Tibial artery (tissue), 4 donors: ENCODE measurements around the gene VWA3A.
"Not testable (repeated sequence)": the region's sequence is repeated elsewhere in the genome, so short reads cannot be mapped to it uniquely, and the experiment has no call there.

Source experiments
- DNase-seq, 2 donors: peaks; one replicate each; pipeline ENCODE4 v3.0.0-alpha.2; 2019
- H3K27ac ChIP-seq, 2 donors: fragments of 200-600 bp; sonication (generic) in 1 of 2; 1 replicate in 1 of 2; 2 replicates in 1 of 2; pipeline ENCODE4 v1.5.1; 2018 to 2019; ENCODE audit warnings: mild to moderate bottlenecking in 1 of 2
- H3K27me3 ChIP-seq, 2 donors: fragments of 200-600 bp; sonication (generic) in 1 of 2; one replicate each; pipeline versions ENCODE4 v1.5.1 to v1.6.0; 2016 to 2019
- H3K36me3 ChIP-seq, 3 donors: fragments of 200-600 bp; sonication (generic) in 2 of 3; one replicate each; pipeline ENCODE4 v1.5.1; 2016 to 2019; ENCODE audit warnings: mild to moderate bottlenecking in 2 of 3
- H3K4me1 ChIP-seq, 4 donors: fragments of 200-600 bp; sonication (generic) in 2 of 4; 1 replicate in 3 of 4; 2 replicates in 1 of 4; pipeline ENCODE4 v1.5.1; 2016 to 2019
- H3K4me3 ChIP-seq, 2 donors: fragments of 200-600 bp; sonication (generic) in 1 of 2; 1 replicate in 1 of 2; 2 replicates in 1 of 2; pipeline ENCODE4 v1.5.1; 2018 to 2019; ENCODE audit warnings: mild to moderate bottlenecking in 2 of 2
- H3K9me3 ChIP-seq, 3 donors: fragments of 200-600 bp; sonication (generic) in 1 of 3; one replicate each; pipeline ENCODE4 v1.5.1; 2016 to 2019
- intact Hi-C: fragments of 100-400 bp; cut with DNase I; formaldehyde crosslinking; loops from one replicate; pipeline ENCODE4 v1.15.0; 2023; ENCODE audit warnings: low total_unique reads
- TF ChIP-seq, protein P1 (sequence below), 2 experiments: fragments of 200-600 bp in 1 of 2; fragments of 450-650 bp in 1 of 2; IDR thresholded peaks; one replicate each; pipeline ENCODE4 v1.5.1; 2017 to 2019; ENCODE audit warnings: antibody characterized with exemption in 2 of 2, mild to moderate bottlenecking in 1 of 2, moderate library complexity in 1 of 2

The VWA3A gene

DNA sequence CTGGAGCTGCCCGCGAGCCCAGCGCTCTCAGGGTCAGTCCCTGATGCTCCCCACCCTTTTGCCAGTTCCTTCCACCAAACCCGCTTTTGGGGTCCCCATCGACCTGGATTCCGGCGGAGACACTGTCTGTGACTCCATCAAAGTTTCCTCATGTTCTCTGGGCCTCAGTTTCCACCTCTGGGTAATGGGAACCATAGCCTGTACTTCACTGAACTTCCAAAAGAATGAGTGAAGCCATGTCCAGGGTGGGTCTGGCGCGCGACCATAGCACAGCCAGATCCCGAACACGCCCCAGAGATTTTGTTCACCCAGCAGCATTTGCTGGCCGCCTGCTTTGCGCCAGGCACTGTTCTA is 70.3 kb downstream of the VWA3A start:
- H3K36me3 ChIP-seq, result no peaks in the 10 kb centered on the region
- no peak for DNase-seq
- intact Hi-C loops, result no loop called here
- H3K9me3 ChIP-seq, result no peaks in the 10 kb centered on the region
- no peak overlapping the region for H3K27ac ChIP-seq
- H3K4me1 ChIP-seq, result peaks cover 0 to 6% (median 3%) of the 10 kb centered on the region in 4 donors
- TF ChIP-seq, protein P1, sequence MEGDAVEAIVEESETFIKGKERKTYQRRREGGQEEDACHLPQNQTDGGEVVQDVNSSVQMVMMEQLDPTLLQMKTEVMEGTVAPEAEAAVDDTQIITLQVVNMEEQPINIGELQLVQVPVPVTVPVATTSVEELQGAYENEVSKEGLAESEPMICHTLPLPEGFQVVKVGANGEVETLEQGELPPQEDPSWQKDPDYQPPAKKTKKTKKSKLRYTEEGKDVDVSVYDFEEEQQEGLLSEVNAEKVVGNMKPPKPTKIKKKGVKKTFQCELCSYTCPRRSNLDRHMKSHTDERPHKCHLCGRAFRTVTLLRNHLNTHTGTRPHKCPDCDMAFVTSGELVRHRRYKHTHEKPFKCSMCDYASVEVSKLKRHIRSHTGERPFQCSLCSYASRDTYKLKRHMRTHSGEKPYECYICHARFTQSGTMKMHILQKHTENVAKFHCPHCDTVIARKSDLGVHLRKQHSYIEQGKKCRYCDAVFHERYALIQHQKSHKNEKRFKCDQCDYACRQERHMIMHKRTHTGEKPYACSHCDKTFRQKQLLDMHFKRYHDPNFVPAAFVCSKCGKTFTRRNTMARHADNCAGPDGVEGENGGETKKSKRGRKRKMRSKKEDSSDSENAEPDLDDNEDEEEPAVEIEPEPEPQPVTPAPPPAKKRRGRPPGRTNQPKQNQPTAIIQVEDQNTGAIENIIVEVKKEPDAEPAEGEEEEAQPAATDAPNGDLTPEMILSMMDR (IDR thresholded peaks at IDR 0.05), result no peak
- H3K27me3 ChIP-seq, result peaks cover 0 to 22% of the 10 kb centered on the region in 2 donors
- H3K4me3 ChIP-seq, result no peak overlapping the region

DNA sequence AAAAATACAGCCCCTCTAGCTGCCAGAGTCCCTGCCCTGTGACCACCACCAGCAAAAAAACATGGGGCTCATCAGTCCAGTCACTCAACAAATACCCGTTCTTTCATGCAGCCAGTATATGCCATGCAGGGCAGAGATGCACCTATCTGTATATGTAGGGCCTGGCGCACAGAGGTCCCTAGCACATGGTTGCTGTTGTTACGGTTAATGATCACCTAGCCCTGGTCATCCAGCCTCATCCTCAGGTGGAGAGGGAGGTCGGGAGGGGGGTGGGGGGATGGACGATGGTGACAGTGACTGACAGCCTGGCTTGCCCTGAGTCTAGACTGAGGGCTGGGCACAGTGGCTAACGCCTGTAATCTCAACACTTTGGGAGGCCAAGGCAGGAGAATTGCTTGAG is 71.5 kb downstream of the VWA3A start:
- Histone ChIP-seq H3K27me3 (peaks cover 0 to 22% of the 10 kb centered on the region in 2 donors), H3K36me3 (no peaks in the 10 kb centered on the region), H3K9me3 (no peaks in the 10 kb centered on the region), H3K4me3 (no peak overlapping the region), H3K27ac (no peak overlapping the region), H3K4me1 (peaks cover 0 to 6% (median 3%) of the 10 kb centered on the region in 4 donors)
- no peak for DNase-seq
- intact Hi-C loops, result no loop called here
- TF ChIP-seq, protein P1 (IDR thresholded peaks at IDR 0.05), result no peak

DNA sequence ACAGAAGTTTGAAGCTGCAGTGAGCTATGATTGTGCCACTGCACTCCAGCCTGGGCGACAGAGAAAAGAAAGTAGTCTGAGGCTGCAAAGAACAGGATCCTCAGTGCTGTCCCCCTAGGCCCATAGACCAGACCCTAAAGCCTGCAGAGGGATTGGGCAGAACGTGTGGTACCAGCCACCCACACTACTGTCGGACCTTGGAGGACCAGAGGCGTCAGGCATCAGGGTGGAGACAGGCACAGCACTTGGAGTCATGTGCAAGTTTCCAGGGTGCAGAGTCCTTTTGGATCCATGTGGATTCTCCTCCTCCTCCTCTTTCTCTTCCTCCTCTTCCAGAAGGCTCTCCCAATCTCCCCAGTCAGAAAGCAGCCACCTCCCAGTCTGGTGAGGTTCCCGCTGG is 72.1 kb downstream of the VWA3A start:
- no peak overlapping the region for H3K4me3 ChIP-seq
- H3K27ac ChIP-seq, result no peak overlapping the region
- no peak for DNase-seq
- TF ChIP-seq, protein P1 (IDR thresholded peaks at IDR 0.05), result no peak
- no peaks in the 10 kb centered on the region for H3K36me3 ChIP-seq
- H3K27me3 ChIP-seq, result peaks cover 0 to 22% of the 10 kb centered on the region in 2 donors
- intact Hi-C loops, result no loop called here
- H3K4me1 ChIP-seq, result peaks cover 0 to 6% (median 3%) of the 10 kb centered on the region in 4 donors
- H3K9me3 ChIP-seq, result no peaks in the 10 kb centered on the region

DNA sequence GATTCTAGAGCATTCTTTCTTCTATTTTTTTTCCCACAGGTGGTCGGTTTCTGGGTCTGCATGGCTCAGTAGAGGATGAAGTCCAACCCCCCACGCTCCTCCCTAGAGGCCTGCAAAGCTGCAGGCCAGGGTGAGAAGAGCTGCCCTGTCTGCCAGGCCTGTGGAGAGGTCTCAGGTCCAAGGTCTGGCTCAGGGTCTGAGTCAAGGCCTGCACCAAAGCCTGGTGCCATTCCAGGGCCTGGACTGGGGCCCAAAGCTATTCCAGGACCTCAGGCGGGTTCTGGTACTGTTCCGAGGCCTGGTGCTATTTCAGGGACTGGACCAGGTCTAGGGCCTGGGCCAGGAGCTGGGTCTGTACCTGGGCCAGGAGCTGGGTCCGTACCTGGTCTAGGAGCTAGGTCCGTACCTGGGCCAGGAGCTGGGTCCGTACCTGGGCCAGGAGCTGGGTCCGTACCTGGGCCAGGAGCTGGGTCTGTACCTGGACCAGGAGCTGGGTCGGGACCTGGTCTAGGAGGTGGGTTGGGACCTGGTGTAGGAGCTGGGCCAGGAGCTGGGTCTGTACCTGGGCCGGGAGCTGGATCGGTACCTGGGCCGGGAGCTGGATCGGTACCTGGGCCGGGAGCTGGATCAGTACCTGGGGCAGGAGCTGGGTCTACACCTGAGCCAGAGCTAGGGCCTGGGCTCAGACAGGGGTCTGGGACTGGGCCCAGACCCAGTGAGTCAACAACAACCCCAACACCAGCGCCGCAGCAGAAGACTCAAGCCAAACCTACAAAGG is 73.4 kb downstream of the VWA3A start:
- TF ChIP-seq, protein P1 (IDR thresholded peaks at IDR 0.05), result no peak

DNA sequence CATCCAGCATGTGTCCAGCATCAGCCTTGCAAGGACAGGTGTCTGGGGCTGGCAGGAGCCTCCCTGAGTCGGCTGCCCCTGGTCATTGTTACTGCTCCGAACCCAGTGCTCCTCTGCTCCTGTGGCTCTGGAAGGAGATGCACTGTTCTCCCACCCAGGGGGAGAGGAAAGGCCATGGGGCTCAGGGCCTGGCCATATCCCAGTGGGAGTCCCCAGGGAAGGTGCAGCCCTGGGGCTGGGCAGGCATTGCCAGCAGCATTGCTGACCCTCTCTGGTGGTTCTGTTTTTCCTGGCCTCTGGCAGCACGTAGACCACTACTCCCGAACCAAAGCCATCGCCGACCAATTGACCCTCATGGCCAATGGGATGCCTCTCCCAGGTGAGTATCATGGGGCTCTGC is 79.6 kb downstream of the VWA3A start:
- H3K27ac ChIP-seq, result no peak overlapping the region
- intact Hi-C loops, result no loop called here
- H3K9me3 ChIP-seq, result no peaks in the 10 kb centered on the region
- TF ChIP-seq, protein P1 (IDR thresholded peaks at IDR 0.05), result no peak
- H3K4me3 ChIP-seq, result no peak overlapping the region
- H3K4me1 ChIP-seq, result no peaks in the 10 kb centered on the region
- H3K27me3 ChIP-seq, result no peaks in the 10 kb centered on the region
- DNase-seq, result no peak
- H3K36me3 ChIP-seq, result no peaks in the 10 kb centered on the region

More for the DNA sequence above, 73.4 kb downstream of the VWA3A start:
- no peak overlapping the region for H3K4me3 ChIP-seq
- H3K27ac ChIP-seq, result no peak overlapping the region
- H3K4me1 ChIP-seq, result peaks cover 0 to 6% (median 3%) of the 10 kb centered on the region in 4 donors
- no peaks in the 10 kb centered on the region for H3K9me3 ChIP-seq
- peaks cover 0 to 22% of the 10 kb centered on the region in 2 donors for H3K27me3 ChIP-seq
- DNase-seq, result no peak
- intact Hi-C loops, result no loop called here
- H3K36me3 ChIP-seq, result no peaks in the 10 kb centered on the region

DNA sequence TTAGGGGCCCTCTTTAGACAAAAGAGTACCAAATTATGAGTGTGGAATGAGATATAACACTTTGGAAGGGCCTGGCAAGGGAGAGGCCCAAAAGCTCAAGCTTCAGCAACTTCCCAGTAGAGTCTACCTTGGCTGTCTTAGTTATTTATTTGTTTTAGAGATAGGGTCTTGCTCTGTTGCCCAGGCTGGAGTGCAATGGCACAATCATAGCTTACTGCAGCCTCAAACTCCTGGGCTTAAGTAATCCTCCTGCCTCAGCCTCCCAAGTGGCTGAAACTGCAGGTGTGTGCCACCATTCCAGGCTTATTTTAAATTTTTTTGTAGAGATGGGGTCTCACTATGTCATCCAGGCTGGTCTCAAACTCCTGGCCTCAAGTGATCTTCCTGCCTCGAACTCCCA is 80.3 kb downstream of the VWA3A start:
- H3K36me3 ChIP-seq, H3K27ac ChIP-seq, DNase-seq, H3K4me3 ChIP-seq, H3K4me1 ChIP-seq, intact Hi-C loops, H3K27me3 ChIP-seq, H3K9me3 ChIP-seq: not testable (repeated sequence)
